Activated CD8-positive, alpha-beta T cell treated with anti-CD3 and anti-CD28 coated beads for 36 hours (primary cell): ENCODE measurements around the gene HACD2. TPM values are rescaled to one million over a fixed set of nuclear protein-coding genes. Genes with fewer than 3 reads are reported as not detected.

ENCODE experiments used
- ATAC-seq: fragments of 200-7000 bp; cut with Tn5 transposase; one replicate; pipeline ENCODE4 v1.10.0; 2021; ENCODE audit warnings: mild to moderate bottlenecking, moderate library complexity
- CTCF ChIA-PET: fragments of 350-600 bp; sonication (Branson Sonifier 250); formaldehyde crosslinking; loops from one replicate; lab custom pipeline; 2021; ENCODE audit warnings: antibody characterized with exemption; lab: Charles Lee
- POLR2A ChIA-PET: fragments of 350-600 bp; sonication (Branson Sonifier 250); formaldehyde crosslinking; loops from one replicate; lab custom pipeline; 2021; ENCODE audit warnings: antibody characterized with exemption; lab: Charles Lee
- DNase-seq: peaks from one replicate; pipeline ENCODE4 v3.0.0-alpha.2; 2020
- H3K27ac Mint-ChIP-seq: one replicate; pipeline ENCODE4 v1.8.0; 2021; ENCODE audit warnings: mild to moderate bottlenecking, mixed read lengths
- H3K27me3 Mint-ChIP-seq: one replicate; pipeline ENCODE4 v1.8.0; 2021; ENCODE audit warnings: mixed read lengths
- H3K36me3 Mint-ChIP-seq: one replicate; pipeline ENCODE4 v1.8.0; 2021; ENCODE audit warnings: low read depth, mixed read lengths
- H3K4me1 Mint-ChIP-seq: one replicate; pipeline ENCODE4 v1.8.0; 2021; ENCODE audit warnings: low read depth, mixed read lengths
- H3K4me3 Mint-ChIP-seq: one replicate; pipeline ENCODE4 v1.8.0; 2021; ENCODE audit warnings: mild to moderate bottlenecking, moderate library complexity, mixed read lengths
- H3K9me3 Mint-ChIP-seq: one replicate; pipeline ENCODE4 v1.8.0; 2021; ENCODE audit warnings: mixed read lengths
- intact Hi-C: fragments of 100-400 bp; cut with micrococcal nuclease; formaldehyde crosslinking; loops from one replicate; pipeline ENCODE4 v1.10.0; 2022
- total RNA-seq, 2 experiments: library from RNA; stranded (reverse); gene quantifications; one replicate each; pipeline ENCODE4 v1.2.3, GENCODE V29; 2021
- TF ChIP-seq, protein P1 (sequence below): fragments of 200-600 bp; IDR thresholded peaks from one replicate; pipeline ENCODE4 v1.8.0; 2022; ENCODE audit warnings: antibody characterized with exemption, mild to moderate bottlenecking

HACD2 gene
- total RNA-seq, 2 experiments from 2014 or later: 25.1 to 26.9 TPM

DNA sequence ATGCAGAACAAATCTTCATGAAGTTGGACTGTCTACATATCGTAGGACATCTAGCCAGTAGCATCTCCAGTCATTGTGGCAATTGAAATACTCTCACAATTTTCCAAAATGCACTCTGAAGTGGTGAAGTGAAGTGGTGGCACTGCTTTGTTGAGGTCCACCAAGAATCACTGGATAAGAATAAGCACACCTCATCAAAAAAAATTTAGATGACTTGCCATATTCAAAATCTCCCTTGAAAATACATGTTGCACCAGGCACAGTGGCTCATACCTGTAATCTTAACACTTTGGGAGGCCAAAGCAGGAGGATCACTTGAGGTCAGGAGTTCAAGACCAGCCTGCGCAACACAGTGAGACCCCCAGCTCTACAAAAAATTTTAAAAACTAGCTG is 12.9 kb downstream of the HACD2 start:
- H3K4me1 Mint-ChIP-seq: peaks cover 36% of the 10 kb centered on the region
- no peak for DNase-seq
- H3K36me3 Mint-ChIP-seq: peaks cover 5% of the 10 kb centered on the region
- ATAC-seq: no peak
- H3K9me3 Mint-ChIP-seq: no peaks in the 10 kb centered on the region
- TF ChIP-seq, protein P1, sequence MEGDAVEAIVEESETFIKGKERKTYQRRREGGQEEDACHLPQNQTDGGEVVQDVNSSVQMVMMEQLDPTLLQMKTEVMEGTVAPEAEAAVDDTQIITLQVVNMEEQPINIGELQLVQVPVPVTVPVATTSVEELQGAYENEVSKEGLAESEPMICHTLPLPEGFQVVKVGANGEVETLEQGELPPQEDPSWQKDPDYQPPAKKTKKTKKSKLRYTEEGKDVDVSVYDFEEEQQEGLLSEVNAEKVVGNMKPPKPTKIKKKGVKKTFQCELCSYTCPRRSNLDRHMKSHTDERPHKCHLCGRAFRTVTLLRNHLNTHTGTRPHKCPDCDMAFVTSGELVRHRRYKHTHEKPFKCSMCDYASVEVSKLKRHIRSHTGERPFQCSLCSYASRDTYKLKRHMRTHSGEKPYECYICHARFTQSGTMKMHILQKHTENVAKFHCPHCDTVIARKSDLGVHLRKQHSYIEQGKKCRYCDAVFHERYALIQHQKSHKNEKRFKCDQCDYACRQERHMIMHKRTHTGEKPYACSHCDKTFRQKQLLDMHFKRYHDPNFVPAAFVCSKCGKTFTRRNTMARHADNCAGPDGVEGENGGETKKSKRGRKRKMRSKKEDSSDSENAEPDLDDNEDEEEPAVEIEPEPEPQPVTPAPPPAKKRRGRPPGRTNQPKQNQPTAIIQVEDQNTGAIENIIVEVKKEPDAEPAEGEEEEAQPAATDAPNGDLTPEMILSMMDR: no peak
- no peaks in the 10 kb centered on the region for H3K27me3 Mint-ChIP-seq
- ChIA-PET CTCF (interaction anchor here (0.8 to 2.3 kb wide), 3 partner anchors 12 to 16 kb away, joined by 3 to 12 read pairs (median 4); partner anchors contain the start of gene HACD2), POLR2A (interaction anchor here (1.3 to 1.8 kb wide), 3 partner anchors 12 to 14 kb away, joined by 3 to 6 read pairs (median 4); no protein-coding TSS in a partner anchor)
- intact Hi-C loops: no loop called here
- no peak overlapping the region for H3K27ac Mint-ChIP-seq
- H3K4me3 Mint-ChIP-seq: no peak overlapping the region

DNA sequence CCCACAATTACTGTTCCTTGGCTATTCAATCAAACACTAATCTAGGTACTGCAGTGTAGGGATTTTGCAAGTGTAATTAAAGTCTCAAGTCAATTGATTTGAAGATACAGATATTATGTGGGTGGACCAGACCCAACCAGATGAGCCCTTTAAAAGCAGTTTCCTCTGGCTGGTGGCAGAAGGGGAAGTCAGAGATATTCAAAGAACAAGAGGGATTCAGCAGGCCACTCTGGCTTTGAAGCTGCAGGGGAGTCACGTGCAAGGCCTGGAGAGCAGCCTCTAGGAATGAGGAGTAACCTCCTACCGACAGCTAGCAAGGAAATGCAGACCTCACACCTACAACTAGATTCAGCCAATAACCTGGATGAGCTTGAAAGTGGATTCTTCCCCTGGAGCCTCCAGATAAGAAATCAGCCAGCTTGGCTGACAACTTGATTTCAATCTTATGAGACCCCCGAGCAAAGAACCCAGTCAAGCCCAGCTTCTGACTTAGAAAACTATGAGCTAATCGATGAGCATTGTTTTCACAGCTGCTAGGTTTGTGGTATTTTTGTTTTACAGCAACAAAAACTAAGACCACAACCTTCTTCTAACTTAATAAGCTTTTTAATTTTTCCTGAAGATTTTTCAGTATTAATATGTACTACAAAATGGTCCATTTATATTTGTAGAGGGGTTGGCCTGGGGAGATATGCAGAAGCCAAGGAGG is 13.4 kb downstream of the HACD2 start:
- DNase-seq: no peak
- ATAC-seq: no peak
- H3K27ac Mint-ChIP-seq: no peak overlapping the region
- H3K4me1 Mint-ChIP-seq: peaks cover 31% of the 10 kb centered on the region
- peaks cover 2% of the 10 kb centered on the region for H3K36me3 Mint-ChIP-seq
- intact Hi-C loops: no loop called here
- no peak overlapping the region for H3K4me3 Mint-ChIP-seq
- TF ChIP-seq, protein P1: no peak
- POLR2A ChIA-PET: interaction anchor here (1.3 to 1.8 kb wide), 3 partner anchors 12 to 14 kb away, joined by 3 to 6 read pairs (median 4); no protein-coding TSS in a partner anchor
- CTCF ChIA-PET: interaction anchor here (0.8 to 2.3 kb wide), 3 partner anchors 12 to 16 kb away, joined by 3 to 12 read pairs (median 4); partner anchors contain the start of gene HACD2
- no peaks in the 10 kb centered on the region for H3K9me3 Mint-ChIP-seq
- no peaks in the 10 kb centered on the region for H3K27me3 Mint-ChIP-seq

DNA sequence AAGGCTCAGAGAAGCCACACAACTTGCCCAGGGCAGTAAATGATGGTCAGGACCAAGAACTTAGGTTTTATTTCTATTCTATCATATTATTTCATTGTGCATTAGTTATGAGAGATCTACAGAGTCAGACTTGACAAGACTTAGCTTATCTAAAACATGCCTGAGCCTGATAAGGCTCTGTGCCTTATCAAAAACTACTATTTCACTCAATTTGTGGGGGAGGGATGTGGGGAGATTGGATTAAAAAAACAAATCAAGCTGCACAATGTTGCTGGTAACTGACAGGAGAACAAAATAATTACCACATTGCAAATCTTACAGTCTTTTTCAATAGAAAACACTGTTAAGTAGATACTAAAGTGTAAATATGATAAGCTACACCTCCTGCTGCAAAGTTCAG is 16.0 kb downstream of the HACD2 start:
- Mint-ChIP-seq H3K4me3 (no peak overlapping the region), H3K36me3 (peaks cover 3% of the 10 kb centered on the region), H3K27ac (no peak overlapping the region), H3K27me3 (no peaks in the 10 kb centered on the region), H3K9me3 (no peaks in the 10 kb centered on the region), H3K4me1 (peaks cover 20% of the 10 kb centered on the region)
- intact Hi-C loops: no loop called here
- ChIA-PET CTCF (interaction anchor here (1.0 to 1.7 kb wide), 2 partner anchors 10 to 150 kb away, joined by 3 to 14 read pairs; no protein-coding TSS in a partner anchor), POLR2A (no interaction called here)
- TF ChIP-seq, protein P1: no peak
- ATAC-seq: no peak
- DNase-seq: no peak

DNA sequence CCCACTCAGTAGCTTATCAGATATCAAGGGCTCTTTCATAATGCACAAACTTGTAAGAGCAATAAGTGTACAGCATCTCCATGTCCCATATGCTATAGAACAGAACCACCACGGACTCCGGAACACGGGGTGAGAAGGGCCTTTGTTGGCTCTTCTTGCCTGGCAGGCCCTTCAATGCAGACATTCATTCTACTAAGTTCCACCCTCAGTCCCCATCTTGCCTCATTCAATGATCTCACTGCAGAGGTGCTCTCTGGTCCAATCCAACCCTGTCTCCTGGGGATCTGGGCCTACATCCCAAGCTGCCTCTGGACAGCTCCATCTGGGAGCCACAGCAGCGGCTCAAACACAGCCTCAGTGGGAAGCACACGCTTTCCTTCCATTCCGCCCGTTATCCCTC is 16.8 kb downstream of the HACD2 start:
- CTCF ChIA-PET: interaction anchor here (1.7 kb wide), 1 partner anchor 9 kb away, joined by 14 read pairs; no protein-coding TSS in a partner anchor
- ATAC-seq: no peak

More for the DNA sequence above, 16.8 kb downstream of the HACD2 start:
- no peak for DNase-seq
- no peaks in the 10 kb centered on the region for H3K9me3 Mint-ChIP-seq
- POLR2A ChIA-PET: interaction anchor here (0.9 kb wide), 1 partner anchor 18 kb away, joined by 3 read pairs; no protein-coding TSS in a partner anchor
- TF ChIP-seq, protein P1: no peak
- no peaks in the 10 kb centered on the region for H3K27me3 Mint-ChIP-seq
- intact Hi-C loops: no loop called here
- H3K36me3 Mint-ChIP-seq: peaks cover 3% of the 10 kb centered on the region
- peaks cover 20% of the 10 kb centered on the region for H3K4me1 Mint-ChIP-seq
- no peak overlapping the region for H3K4me3 Mint-ChIP-seq
- H3K27ac Mint-ChIP-seq: no peak overlapping the region
